H9 (cell line): ENCODE measurements around the gene SYNE2. TPM values are rescaled to one million over a fixed set of nuclear protein-coding genes. Genes with fewer than 3 reads are reported as not detected.

Experiments used
- DNase-seq: peaks from one replicate; pipeline ENCODE4 v3.0.0-alpha.2; 2017
- H2AFZ ChIP-seq: one replicate; pipeline ENCODE4 v1.6.1; 2013; ENCODE audit warnings: mild to moderate bottlenecking, low read length, control low read depth, moderate library complexity
- H2AK5ac ChIP-seq: 2 replicates; pipeline ENCODE4 v1.6.1; 2013; ENCODE audit warnings: low read length, control low read depth, mixed read lengths; ENCODE audit not compliant: insufficient read length
- H2BK120ac ChIP-seq: one replicate; pipeline ENCODE4 v1.6.1; 2013; ENCODE audit warnings: low read depth, mild to moderate bottlenecking, low read length, control low read depth, inconsistent platforms; ENCODE audit not compliant: poor library complexity, severe bottlenecking
- H2BK12ac ChIP-seq: 2 replicates; pipeline ENCODE4 v1.6.1; 2013; ENCODE audit warnings: low read length, control low read depth, mixed read lengths, low read depth; ENCODE audit not compliant: insufficient read length
- H2BK15ac ChIP-seq: 2 replicates; pipeline ENCODE4 v1.6.1; 2013; ENCODE audit warnings: low read depth, low read length, control low read depth
- H2BK20ac ChIP-seq: one replicate; pipeline ENCODE4 v1.6.1; 2013; ENCODE audit warnings: low read depth, mild to moderate bottlenecking, low read length, control low read depth, inconsistent platforms; ENCODE audit not compliant: poor library complexity, severe bottlenecking
- H2BK5ac ChIP-seq: 2 replicates; pipeline ENCODE4 v1.6.1; 2013; ENCODE audit warnings: low read length, control low read depth, mixed read lengths; ENCODE audit not compliant: insufficient read length
- H3K14ac ChIP-seq: 2 replicates; pipeline ENCODE4 v1.6.1; 2013; ENCODE audit warnings: low read length, control low read depth; ENCODE audit not compliant: insufficient read depth
- H3K18ac ChIP-seq: 2 replicates; pipeline ENCODE4 v1.6.1; 2013; ENCODE audit warnings: low read depth, mild to moderate bottlenecking, mixed read lengths, low read length, control low read depth; ENCODE audit not compliant: insufficient read length
- H3K23ac ChIP-seq: 2 replicates; pipeline ENCODE4 v1.6.1; 2013; ENCODE audit warnings: low read length, control low read depth, mixed read lengths, low read depth; ENCODE audit not compliant: insufficient read length
- H3K23me2 ChIP-seq: 2 replicates; pipeline ENCODE4 v1.6.1; 2013; ENCODE audit warnings: low read depth, mild to moderate bottlenecking, mixed read lengths, low read length, control low read depth; ENCODE audit not compliant: insufficient read length, poor library complexity, severe bottlenecking
- H3K27ac ChIP-seq: 2 replicates; pipeline ENCODE4 v1.5.1; 2013; ENCODE audit warnings: low read length, control low read depth, mixed read lengths, low read depth; ENCODE audit not compliant: insufficient read length
- H3K27me3 ChIP-seq: 2 replicates; pipeline ENCODE4 v1.6.1; 2013; ENCODE audit warnings: low read length, control low read depth, inconsistent platforms; ENCODE audit not compliant: insufficient read depth
- H3K4ac ChIP-seq: 2 replicates; pipeline ENCODE4 v1.6.1; 2013; ENCODE audit warnings: low read depth, mild to moderate bottlenecking, control low read depth, inconsistent platforms, low read length, moderate library complexity
- H3K4me1 ChIP-seq: 2 replicates; pipeline ENCODE4 v1.6.1; 2013; ENCODE audit warnings: low read length, control low read depth, inconsistent platforms; ENCODE audit not compliant: insufficient read depth
- H3K4me2 ChIP-seq: 2 replicates; pipeline ENCODE4 v1.6.1; 2013; ENCODE audit warnings: low read length, control low read depth, mixed read lengths; ENCODE audit not compliant: insufficient read length, insufficient read depth
- H3K56ac ChIP-seq: 2 replicates; pipeline ENCODE4 v1.6.1; 2013; ENCODE audit warnings: low read depth, mild to moderate bottlenecking, mixed read lengths, low read length, control low read depth; ENCODE audit not compliant: insufficient read length
- H3K79me1 ChIP-seq: 2 replicates; pipeline ENCODE4 v1.6.1; 2013; ENCODE audit warnings: low read depth, mild to moderate bottlenecking, moderate library complexity, low read length, control low read depth, inconsistent platforms; ENCODE audit not compliant: insufficient read depth, poor library complexity, severe bottlenecking
- H3K79me2 ChIP-seq: 2 replicates; pipeline ENCODE4 v1.6.1; 2013; ENCODE audit warnings: low read length, control low read depth, inconsistent platforms; ENCODE audit not compliant: insufficient read depth
- H3K9ac ChIP-seq: 2 replicates; pipeline ENCODE4 v1.6.1; 2013; ENCODE audit warnings: low read length, control low read depth, mixed read lengths; ENCODE audit not compliant: insufficient read length; ENCODE audit errors: extremely low read depth
- H3K9me3 ChIP-seq: one replicate; pipeline ENCODE4 v1.6.1; 2013; ENCODE audit warnings: low read depth, low read length, inconsistent platforms; ENCODE audit not compliant: control insufficient read depth
- H3T11ph ChIP-seq: one replicate; pipeline ENCODE4 v1.6.1; 2013; ENCODE audit warnings: mild to moderate bottlenecking, low read length, control low read depth, inconsistent platforms
- H4K20me1 ChIP-seq: one replicate; pipeline ENCODE4 v1.6.1; 2013; ENCODE audit not compliant: control insufficient read depth, insufficient read length, insufficient read depth
- H4K5ac ChIP-seq: 2 replicates; pipeline ENCODE4 v1.6.1; 2013; ENCODE audit warnings: low read depth, mild to moderate bottlenecking, mixed read lengths, low read length, control low read depth; ENCODE audit not compliant: insufficient read length
- H4K8ac ChIP-seq: replicated peaks from 2 replicates; pipeline ENCODE4 v1.6.1; 2013; ENCODE audit warnings: low read length, control low read depth, mixed read lengths, low read depth; ENCODE audit not compliant: insufficient read length
- H4K91ac ChIP-seq: 2 replicates; pipeline ENCODE4 v1.6.1; 2013; ENCODE audit warnings: low read depth, mild to moderate bottlenecking, moderate library complexity, mixed read lengths, low read length, control low read depth; ENCODE audit not compliant: insufficient read length
- H3K27ac Mint-ChIP-seq, 3 experiments: 2 replicates in 2 of 3; 3 replicates in 1 of 3; pipeline ENCODE4 v1.8.0; 2020 to 2021; ENCODE audit warnings: mixed read lengths in 3 of 3, mild to moderate bottlenecking in 1 of 3, moderate library complexity in 1 of 3
- H3K27me3 Mint-ChIP-seq: 2 replicates; pipeline ENCODE4 v1.8.0; 2021; ENCODE audit warnings: low read depth, mild to moderate bottlenecking, moderate library complexity, mixed read lengths
- H3K36me3 Mint-ChIP-seq, 3 experiments: 2 replicates in 2 of 3; 3 replicates in 1 of 3; pipeline ENCODE4 v1.8.0; 2020 to 2021; ENCODE audit warnings: low read depth in 3 of 3, mixed read lengths in 3 of 3; ENCODE audit not compliant: insufficient read depth in 1 of 3
- H3K4me1 Mint-ChIP-seq, 2 experiments: 2 replicates each; pipeline ENCODE4 v1.8.0; 2020; ENCODE audit warnings: mixed read lengths in 2 of 2
- H3K4me3 Mint-ChIP-seq, 2 experiments: 2 replicates in 1 of 2; 3 replicates in 1 of 2; pipeline ENCODE4 v1.8.0; 2020 to 2021; ENCODE audit warnings: mild to moderate bottlenecking in 2 of 2, mixed read lengths in 2 of 2, moderate library complexity in 1 of 2
- H3K9me3 Mint-ChIP-seq, 2 experiments: 2 replicates in 1 of 2; 3 replicates in 1 of 2; pipeline ENCODE4 v1.8.0; 2020; ENCODE audit warnings: mild to moderate bottlenecking in 2 of 2, mixed read lengths in 2 of 2, moderate library complexity in 1 of 2
- CTCF ChIP-seq: fragments of 200-600 bp; sonication (generic); conservative IDR thresholded peaks from 3 replicates; pipeline ENCODE4 v1.8.0; 2021; ENCODE audit warnings: antibody characterized with exemption, mild to moderate bottlenecking
- WGBS: extraction: QIAGEN DNeasy Blood & Tissue Kit; methylation state at CpG from one replicate; pipeline ENCODE4 v1.1.7; 2013; ENCODE audit warnings: missing lambda C conversion rate, low lambda C conversion rate, mixed read lengths; ENCODE audit not compliant: insufficient read length; ENCODE audit errors: extremely low coverage; 5-methylcytosine and 5-hydroxymethylcytosine counted together
- total RNA-seq: library from RNA; stranded (reverse); gene quantifications from 2 replicates; pipeline ENCODE4 v1.2.1, GENCODE V29; 2021

SYNE2 gene
- total RNA-seq, 1 experiment from 2014 or later, result 43.3 TPM

GRCh38 chr14:64255756-64256155, 403.0 kb downstream of the SYNE2 start:
- no peak overlapping the region for H2BK12ac ChIP-seq
- no peaks in the 10 kb centered on the region for H3K27me3 ChIP-seq
- H3K36me3 Mint-ChIP-seq, result no peaks in the 10 kb centered on the region
- no peak overlapping the region for H2BK120ac ChIP-seq
- no peak overlapping the region for H3T11ph ChIP-seq
- no peak overlapping the region for H3K9ac ChIP-seq
- no peaks in the 10 kb centered on the region for H3K79me2 ChIP-seq
- H2AFZ ChIP-seq, result no peak overlapping the region
- no peak for DNase-seq
- no peak overlapping the region for H3K14ac ChIP-seq
- no peak overlapping the region for H2AK5ac ChIP-seq
- H3K23me2 ChIP-seq, result no peaks in the 10 kb centered on the region
- H4K20me1 ChIP-seq, result no peaks in the 10 kb centered on the region
- no peak overlapping the region for H2BK15ac ChIP-seq
- no peaks in the 10 kb centered on the region for H3K79me1 ChIP-seq
- no peaks in the 10 kb centered on the region for H3K27me3 Mint-ChIP-seq
- no peaks in the 10 kb centered on the region for H3K4me1 ChIP-seq
- H3K9me3 Mint-ChIP-seq, result no peaks in the 10 kb centered on the region
- no peak overlapping the region for H3K56ac ChIP-seq
- H3K4me2 ChIP-seq, result no peak overlapping the region
- H3K4me1 Mint-ChIP-seq, result peaks cover 2 to 8% of the 10 kb centered on the region in 2 experiments
- H2BK20ac ChIP-seq, result no peak overlapping the region
- no peak overlapping the region for H3K27ac ChIP-seq
- H3K4ac ChIP-seq, result no peak overlapping the region
- TF ChIP-seq CTCF, result no peak
- no CpG with 5 or more reads among the region's 1 CpG for WGBS
- H3K4me3 Mint-ChIP-seq, result no peak overlapping the region
- H3K27ac Mint-ChIP-seq, result no peak overlapping the region
- no peaks in the 10 kb centered on the region for H3K9me3 ChIP-seq
- no peak overlapping the region for H4K8ac ChIP-seq
- no peak overlapping the region for H4K91ac ChIP-seq
- no peak overlapping the region for H3K18ac ChIP-seq
- no peak overlapping the region for H2BK5ac ChIP-seq
- H4K5ac ChIP-seq, result no peak overlapping the region
- no peak overlapping the region for H3K23ac ChIP-seq
